Measurements from ENCODE around the gene GSS.

Gene GSS

GRCh38 chr20:34992751-34993417, 37.3 kb upstream of the GSS start:
- DNase-seq: no peak

GRCh38 chr20:34990661-34991214, 35.1 kb upstream of the GSS start:
- DNase-seq: no peak

GRCh38 chr20:34990231-34990630, 34.6 kb upstream of the GSS start:
- DNase-seq: no peak

- no peak for DNase-seq
Observed at GRCh38 chr20:34989670-34990069, 34.1 kb upstream of the GSS start.

GRCh38 chr20:34989118-34989517, 33.5 kb upstream of the GSS start:
- DNase-seq: no peak

GRCh38 chr20:34988191-34988540, 32.6 kb upstream of the GSS start:
- DNase-seq: no peak

- no peak for DNase-seq
Observed at GRCh38 chr20:34987288-34988190, 31.9 kb upstream of the GSS start.

- DNase-seq: no peak
Observed at GRCh38 chr20:34986311-34987287, 31.0 kb upstream of the GSS start.

GRCh38 chr20:34985461-34986310, 30.1 kb upstream of the GSS start:
- DNase-seq: no peak

- no peak for DNase-seq
Observed at GRCh38 chr20:34984756-34985261, 29.2 kb upstream of the GSS start.

GRCh38 chr20:34983995-34984735, 28.6 kb upstream of the GSS start:
- DNase-seq: no peak

- DNase-seq: no peak
Observed at GRCh38 chr20:34983089-34983820, 27.6 kb upstream of the GSS start.

- DNase-seq: no peak
Observed at GRCh38 chr20:34982270-34983088, 26.9 kb upstream of the GSS start.

- DNase-seq: no peak
Observed at GRCh38 chr20:34980543-34981233, 25.1 kb upstream of the GSS start.

- no peak for DNase-seq
Observed at GRCh38 chr20:34979366-34980153, 24.0 kb upstream of the GSS start.

GRCh38 chr20:34978092-34978744, 22.6 kb upstream of the GSS start:
- no peak for DNase-seq

Measured in CD4-positive, alpha-beta T cell treated with Interleukin-1 beta for 1 hour (primary cell).